Chondrocyte (in vitro differentiated cells): ENCODE results near the gene PRR5. TPM values are rescaled to one million over a fixed set of nuclear protein-coding genes. Genes with fewer than 3 reads are reported as not detected.

Source experiments
- DNase-seq: peaks from one replicate; pipeline ENCODE4 v3.0.0; 2021; ENCODE audit warnings: mixed read lengths, low spot score
- H3K27ac Mint-ChIP-seq: one replicate; pipeline ENCODE4 v1.8.0; 2021; ENCODE audit warnings: mild to moderate bottlenecking, moderate library complexity, mixed read lengths; ENCODE audit not compliant: unreplicated experiment
- H3K27me3 Mint-ChIP-seq: 2 replicates; pipeline ENCODE4 v1.8.0; 2021; ENCODE audit warnings: low read depth, mixed read lengths
- H3K36me3 Mint-ChIP-seq: 2 replicates; pipeline ENCODE4 v1.8.0; 2021; ENCODE audit warnings: low read depth, mixed read lengths
- H3K4me1 Mint-ChIP-seq: 2 replicates; pipeline ENCODE4 v1.8.0; 2021; ENCODE audit warnings: low read depth, mild to moderate bottlenecking, mixed read lengths
- H3K4me3 Mint-ChIP-seq: one replicate; pipeline ENCODE4 v1.8.0; 2021; ENCODE audit warnings: mild to moderate bottlenecking, moderate library complexity, mixed read lengths; ENCODE audit not compliant: unreplicated experiment
- H3K9me3 Mint-ChIP-seq: 2 replicates; pipeline ENCODE4 v1.8.0; 2021; ENCODE audit warnings: low read depth, mixed read lengths
- total RNA-seq: library from RNA; stranded (reverse); gene quantifications from 3 replicates; pipeline ENCODE4 v1.2.1, GENCODE V29; 2021
- TF ChIP-seq, protein P1 (sequence below): fragments of 200-600 bp; sonication (generic); IDR thresholded peaks from 2 replicates; pipeline ENCODE4 v1.5.0; 2021; ENCODE audit warnings: antibody characterized with exemption, mild to moderate bottlenecking, moderate library complexity

PRR5 gene
- total RNA-seq, 1 donor from 2014 or later: 15.1 TPM

DNA sequence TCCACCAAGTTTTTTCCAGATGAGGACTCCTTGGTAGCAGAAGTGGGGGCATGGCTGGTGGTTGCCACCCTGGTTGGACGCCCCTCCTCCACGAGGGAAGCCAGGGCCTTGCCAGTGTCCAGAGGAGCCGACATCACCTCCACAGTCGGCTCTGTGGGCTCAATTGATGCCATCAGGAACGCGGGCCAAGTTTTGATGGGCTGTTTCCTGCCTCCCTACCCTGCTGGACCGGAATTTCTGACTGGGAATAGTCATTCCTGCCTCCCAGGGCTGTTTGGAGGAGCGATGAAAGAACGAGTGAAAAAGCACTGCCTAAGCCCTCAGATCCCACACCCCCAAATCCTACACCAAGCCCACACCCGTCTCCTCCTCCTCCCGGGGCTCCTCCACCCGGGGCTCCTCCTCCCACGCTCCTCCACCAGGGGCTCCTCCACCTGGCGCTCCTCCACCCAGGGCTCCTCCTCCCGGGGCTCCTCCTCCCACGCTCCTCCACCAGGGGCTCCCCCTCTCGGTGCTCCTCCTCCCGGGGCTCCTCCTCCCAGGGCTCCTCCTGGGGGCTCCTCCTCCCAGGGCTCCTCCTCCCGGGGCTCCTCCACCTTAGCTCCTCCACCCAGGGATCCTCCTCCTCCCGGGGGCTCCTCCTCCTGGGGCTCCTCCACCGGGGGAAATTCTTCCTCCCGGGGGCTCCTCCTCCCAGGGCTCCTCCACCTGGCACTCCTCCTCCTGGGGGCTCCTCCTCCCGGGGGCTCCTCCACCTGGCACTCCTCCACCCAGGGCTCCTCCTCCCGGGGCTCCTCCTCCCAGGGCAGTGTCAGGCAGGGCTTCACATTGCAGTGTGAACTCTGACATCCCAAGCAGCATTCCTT, 10.0 kb upstream of the PRR5 start:
- peak; percentile 92 for DNase-seq
- TF ChIP-seq, protein P1, sequence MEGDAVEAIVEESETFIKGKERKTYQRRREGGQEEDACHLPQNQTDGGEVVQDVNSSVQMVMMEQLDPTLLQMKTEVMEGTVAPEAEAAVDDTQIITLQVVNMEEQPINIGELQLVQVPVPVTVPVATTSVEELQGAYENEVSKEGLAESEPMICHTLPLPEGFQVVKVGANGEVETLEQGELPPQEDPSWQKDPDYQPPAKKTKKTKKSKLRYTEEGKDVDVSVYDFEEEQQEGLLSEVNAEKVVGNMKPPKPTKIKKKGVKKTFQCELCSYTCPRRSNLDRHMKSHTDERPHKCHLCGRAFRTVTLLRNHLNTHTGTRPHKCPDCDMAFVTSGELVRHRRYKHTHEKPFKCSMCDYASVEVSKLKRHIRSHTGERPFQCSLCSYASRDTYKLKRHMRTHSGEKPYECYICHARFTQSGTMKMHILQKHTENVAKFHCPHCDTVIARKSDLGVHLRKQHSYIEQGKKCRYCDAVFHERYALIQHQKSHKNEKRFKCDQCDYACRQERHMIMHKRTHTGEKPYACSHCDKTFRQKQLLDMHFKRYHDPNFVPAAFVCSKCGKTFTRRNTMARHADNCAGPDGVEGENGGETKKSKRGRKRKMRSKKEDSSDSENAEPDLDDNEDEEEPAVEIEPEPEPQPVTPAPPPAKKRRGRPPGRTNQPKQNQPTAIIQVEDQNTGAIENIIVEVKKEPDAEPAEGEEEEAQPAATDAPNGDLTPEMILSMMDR: no peak
- no peaks in the 10 kb centered on the region for H3K9me3 Mint-ChIP-seq
- H3K27me3 Mint-ChIP-seq: no peaks in the 10 kb centered on the region
- no peak overlapping the region for H3K27ac Mint-ChIP-seq
- no peaks in the 10 kb centered on the region for H3K36me3 Mint-ChIP-seq
- no peak overlapping the region for H3K4me3 Mint-ChIP-seq
- peaks cover under 1% of the 10 kb centered on the region for H3K4me1 Mint-ChIP-seq

DNA sequence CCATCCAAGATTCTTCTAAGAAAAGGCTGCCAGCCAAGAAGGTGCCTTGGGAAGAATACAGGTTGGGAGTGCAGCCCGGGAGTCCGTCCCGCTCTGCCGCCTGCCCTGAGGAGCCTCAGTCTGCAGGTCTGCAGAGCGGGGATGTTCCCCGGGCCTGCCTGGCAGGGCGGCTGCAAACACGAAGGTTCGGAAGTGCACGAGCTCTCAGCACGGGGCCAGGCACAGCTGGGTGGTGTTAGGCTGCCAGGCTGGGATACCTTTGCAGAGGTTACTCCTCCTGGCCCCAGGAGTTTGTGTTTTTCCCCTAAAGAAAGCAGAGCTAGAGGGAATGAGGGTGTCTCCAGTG, 9.4 kb upstream of the PRR5 start:
- Mint-ChIP-seq H3K4me1 (no peaks in the 10 kb centered on the region), H3K27me3 (no peaks in the 10 kb centered on the region), H3K27ac (no peak overlapping the region), H3K4me3 (no peak overlapping the region), H3K9me3 (no peaks in the 10 kb centered on the region), H3K36me3 (no peaks in the 10 kb centered on the region)
- TF ChIP-seq, protein P1: no peak
- peak; percentile 87 for DNase-seq

DNA sequence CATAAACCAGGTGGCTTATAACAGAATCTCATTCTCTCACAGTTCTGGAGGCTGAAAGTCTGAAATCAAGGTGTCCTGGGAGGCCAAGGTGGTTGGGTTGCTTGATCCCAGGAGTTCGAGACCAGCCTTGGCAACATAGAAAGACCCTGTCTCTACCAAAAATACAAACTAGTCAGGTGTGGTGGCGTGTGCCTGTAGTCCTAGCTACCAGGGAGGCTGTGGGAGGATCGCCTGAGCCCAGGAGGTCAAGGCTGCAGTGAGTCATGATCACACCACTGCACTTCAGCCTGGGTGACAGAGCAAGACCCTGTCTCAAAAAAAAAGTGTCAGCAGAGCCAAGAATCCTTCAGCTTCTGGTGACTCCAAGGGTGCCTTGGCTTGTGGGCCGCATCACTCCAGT, 8.9 kb upstream of the PRR5 start:
- H3K27ac Mint-ChIP-seq: no peak overlapping the region
- no peak for DNase-seq
- TF ChIP-seq, protein P1: no peak
- H3K36me3 Mint-ChIP-seq: no peaks in the 10 kb centered on the region
- H3K4me1 Mint-ChIP-seq: peaks cover 4% of the 10 kb centered on the region
- H3K27me3 Mint-ChIP-seq: no peaks in the 10 kb centered on the region
- no peak overlapping the region for H3K4me3 Mint-ChIP-seq
- H3K9me3 Mint-ChIP-seq: no peaks in the 10 kb centered on the region

DNA sequence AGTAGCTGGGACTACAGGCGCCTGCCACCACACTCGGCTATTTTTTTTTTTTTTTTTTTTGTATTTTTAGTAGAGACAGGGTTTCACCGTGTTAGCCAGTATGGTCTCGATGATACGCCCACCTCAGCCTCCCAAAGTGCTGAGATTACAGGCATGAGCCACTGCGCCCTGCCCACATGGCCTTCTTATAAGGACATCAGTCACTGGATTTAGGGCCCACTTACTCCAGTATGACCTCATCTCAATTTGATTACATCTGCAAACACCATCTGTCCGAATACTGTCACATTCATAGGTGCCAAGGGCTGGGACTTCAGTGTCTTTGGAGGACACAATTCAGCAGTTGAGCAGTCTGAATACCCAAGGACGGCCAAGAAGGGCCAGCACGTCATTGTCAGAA, 8.2 kb upstream of the PRR5 start:
- H3K36me3 Mint-ChIP-seq: no peaks in the 10 kb centered on the region
- no peaks in the 10 kb centered on the region for H3K9me3 Mint-ChIP-seq
- no peak for DNase-seq
- H3K27ac Mint-ChIP-seq: no peak overlapping the region
- H3K4me3 Mint-ChIP-seq: no peak overlapping the region
- H3K4me1 Mint-ChIP-seq: peaks cover 10% of the 10 kb centered on the region
- H3K27me3 Mint-ChIP-seq: no peaks in the 10 kb centered on the region
- TF ChIP-seq, protein P1: no peak

DNA sequence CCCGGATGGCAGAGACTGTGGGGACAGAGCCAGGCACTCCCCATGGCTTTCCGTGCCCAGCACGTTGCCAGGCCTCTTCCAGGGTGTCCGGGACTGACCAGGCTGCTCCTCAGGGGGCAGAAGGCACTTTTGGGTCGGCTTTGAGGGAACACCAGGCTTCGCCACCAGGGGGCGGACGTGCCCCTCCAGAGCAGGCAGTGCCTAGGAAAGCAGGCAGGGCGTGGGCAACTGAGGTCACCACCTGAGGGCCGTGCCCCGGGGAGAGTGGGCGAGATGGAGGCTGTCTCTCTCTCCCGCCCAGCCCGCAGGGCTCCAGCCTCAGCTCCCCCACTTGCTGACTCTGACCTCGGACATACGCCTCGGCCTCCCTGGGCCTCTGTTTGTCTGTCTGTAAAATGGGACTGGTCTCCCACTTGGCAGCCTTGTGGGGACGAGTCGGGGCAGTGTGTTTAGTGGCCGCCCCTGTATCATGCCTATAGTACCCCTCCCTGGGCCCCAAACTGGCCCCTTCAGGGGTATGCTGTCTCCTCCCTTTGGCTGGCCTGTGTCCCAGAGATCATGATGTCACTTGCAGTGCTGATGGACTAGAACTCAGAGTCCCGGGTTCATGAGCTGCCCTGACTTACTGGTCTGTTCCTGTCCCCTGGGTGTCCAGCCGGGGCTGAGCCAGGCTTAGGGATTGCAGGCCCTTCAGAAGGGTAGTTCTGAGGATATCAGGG, 4.4 kb upstream of the PRR5 start:
- TF ChIP-seq, protein P1: peak; percentile 96
- Mint-ChIP-seq H3K36me3 (no peaks in the 10 kb centered on the region), H3K27ac (peak overlapping the region; percentile 98), H3K4me1 (peaks cover 36% of the 10 kb centered on the region), H3K9me3 (no peaks in the 10 kb centered on the region), H3K27me3 (no peaks in the 10 kb centered on the region), H3K4me3 (no peak overlapping the region)
- DNase-seq: peak; percentile 88
